GM10266 (cell line): ENCODE data around the gene ASIC4.

ENCODE experiments used
- DNase-seq: peaks from one replicate; pipeline ENCODE4 v3.0.0; 2012; ENCODE audit errors: extremely low spot score
- CTCF ChIP-seq: IDR thresholded peaks from 2 replicates; pipeline ENCODE4 v1.5.1; 2012; ENCODE audit warnings: mild to moderate bottlenecking, low read depth; ENCODE audit not compliant: control insufficient read depth, insufficient read depth; ENCODE audit errors: missing control alignments

The ASIC4 gene

GRCh38 chr2:219514196-219514761, at the start of gene ASIC4:
Gene ASIC4, plus strand, starts transcription at chr2:219514482. Its CDS starts 243 bp downstream, at chr2:219514725.
- DNase-seq, result no peak
- TF ChIP-seq CTCF, result no peak

GRCh38 chr2:219465659-219466561, 48.4 kb upstream of the ASIC4 start:
- TF ChIP-seq CTCF, result no peak
- DNase-seq, result no peak

DNA sequence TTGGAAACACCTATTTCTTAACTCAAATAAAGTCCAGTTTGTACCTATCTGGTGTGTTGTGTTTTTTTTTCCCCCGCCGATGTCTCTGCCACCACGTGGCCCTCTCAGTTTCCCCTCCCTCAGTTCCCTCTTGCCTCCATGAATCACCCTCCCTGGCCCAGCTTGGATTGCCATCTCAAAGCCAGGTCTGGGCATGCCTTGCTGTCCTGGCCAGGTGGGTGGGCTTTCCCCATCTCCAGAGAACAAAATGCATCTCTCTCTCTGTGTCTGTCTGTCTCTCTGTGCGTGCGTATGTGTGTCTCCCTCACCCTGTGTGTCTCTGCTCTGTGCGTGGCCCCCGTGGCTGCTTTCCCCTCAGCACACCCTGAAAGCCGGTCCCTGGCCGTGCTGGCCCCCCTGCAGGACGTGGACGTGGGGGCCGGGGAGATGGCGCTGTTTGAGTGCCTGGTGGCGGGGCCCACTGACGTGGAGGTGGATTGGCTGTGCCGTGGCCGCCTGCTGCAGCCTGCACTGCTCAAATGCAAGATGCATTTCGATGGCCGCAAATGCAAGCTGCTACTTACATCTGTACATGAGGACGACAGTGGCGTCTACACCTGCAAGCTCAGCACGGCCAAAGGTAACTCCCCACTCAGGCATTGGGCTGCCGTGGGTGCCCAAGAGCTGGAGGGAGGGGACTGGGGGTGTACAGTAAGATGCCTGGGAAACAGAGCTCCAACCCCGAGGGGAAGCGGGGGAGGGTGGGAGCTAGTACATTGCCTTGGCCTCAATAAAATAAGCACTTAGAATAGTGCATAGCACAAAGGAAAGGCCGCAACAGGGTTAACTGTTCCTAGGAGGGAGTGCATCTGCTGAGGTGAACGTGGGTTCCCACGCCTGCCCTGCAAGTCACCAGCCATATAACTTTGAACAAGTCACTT, 47.2 kb upstream of the ASIC4 start:
- DNase-seq, result no peak

GRCh38 chr2:219467736-219468075, 46.6 kb upstream of the ASIC4 start:
- no peak for TF ChIP-seq CTCF
- DNase-seq, result no peak

More for the DNA sequence above, 47.2 kb upstream of the ASIC4 start:
- no peak for TF ChIP-seq CTCF

DNA sequence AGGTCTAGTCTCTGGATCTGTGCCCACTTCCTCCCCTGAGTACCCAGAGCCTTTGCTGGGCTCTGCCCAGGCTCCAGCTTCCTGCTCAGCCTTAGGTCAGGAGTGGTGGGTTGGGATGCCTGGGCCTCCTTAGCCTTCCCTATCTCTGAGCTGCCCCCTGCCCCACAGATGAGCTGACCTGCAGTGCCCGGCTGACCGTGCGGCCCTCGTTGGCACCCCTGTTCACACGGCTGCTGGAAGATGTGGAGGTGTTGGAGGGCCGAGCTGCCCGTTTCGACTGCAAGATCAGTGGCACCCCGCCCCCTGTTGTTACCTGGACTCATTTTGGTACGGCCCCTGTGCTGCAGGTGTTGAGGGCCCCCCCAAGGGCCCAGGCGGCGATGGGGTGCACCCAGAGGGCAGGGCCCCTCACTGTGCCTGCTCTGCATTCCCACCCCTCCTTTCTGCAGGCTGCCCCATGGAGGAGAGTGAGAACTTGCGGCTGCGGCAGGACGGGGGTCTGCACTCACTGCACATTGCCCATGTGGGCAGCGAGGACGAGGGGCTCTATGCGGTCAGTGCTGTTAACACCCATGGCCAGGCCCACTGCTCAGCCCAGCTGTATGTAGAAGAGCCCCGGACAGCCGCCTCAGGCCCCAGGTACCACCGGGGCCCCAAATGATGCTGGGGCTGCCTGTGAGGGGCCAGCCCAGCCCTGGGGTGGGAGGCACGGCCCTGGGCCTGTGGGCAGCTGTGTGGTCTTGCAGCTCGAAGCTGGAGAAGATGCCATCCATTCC, 45.7 kb upstream of the ASIC4 start:
- DNase-seq, result no peak
- no peak for TF ChIP-seq CTCF

DNA sequence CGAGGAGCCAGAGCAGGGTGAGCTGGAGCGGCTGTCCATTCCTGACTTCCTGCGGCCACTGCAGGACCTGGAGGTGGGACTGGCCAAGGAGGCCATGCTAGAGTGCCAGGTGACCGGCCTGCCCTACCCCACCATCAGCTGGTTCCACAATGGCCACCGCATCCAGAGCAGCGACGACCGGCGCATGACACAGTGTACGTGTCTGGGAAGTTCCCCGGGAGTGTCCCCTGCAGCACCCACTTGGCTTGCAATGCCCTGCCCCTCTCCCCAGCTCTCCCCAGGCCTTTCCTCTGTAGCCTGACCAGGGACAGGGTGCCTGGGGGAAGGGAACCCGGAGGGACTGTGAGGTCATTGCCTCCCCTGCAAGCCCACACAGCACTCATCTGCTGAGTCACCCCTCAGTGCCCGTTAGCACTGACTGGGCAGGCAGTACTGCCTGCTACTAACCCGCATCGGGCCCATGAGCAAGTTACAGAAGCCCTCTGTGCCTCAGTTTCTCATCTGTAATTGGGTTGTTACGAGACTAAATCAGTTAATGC, 45.0 kb upstream of the ASIC4 start:
- DNase-seq, result no peak
- no peak for TF ChIP-seq CTCF
